Activated CD4-positive, alpha-beta T cell treated with anti-CD3 and anti-CD28 coated beads for 1 hour (primary cell): Measurements from ENCODE around the gene TTC4.

Experiments
- DNase-seq: peaks from one replicate; pipeline ENCODE4 v3.0.0-alpha.2; 2020

Gene TTC4

GRCh38 chr1:54706419-54706818 is 9.2 kb upstream of the TTC4 start:
- DNase-seq: no peak

- no peak for DNase-seq
These were observed 7.3 kb upstream of the TTC4 start for GRCh38 chr1:54708385-54708784.

- no peak for DNase-seq
These were observed 5.9 kb upstream of the TTC4 start for GRCh38 chr1:54709547-54710292.

GRCh38 chr1:54710434-54710833 is 5.2 kb upstream of the TTC4 start:
- no peak for DNase-seq

- no peak for DNase-seq
These were observed 4.8 kb upstream of the TTC4 start for GRCh38 chr1:54710841-54711240.

GRCh38 chr1:54711536-54711935 is 4.1 kb upstream of the TTC4 start:
- DNase-seq: no peak

GRCh38 chr1:54714881-54715492 is 674 bp upstream of the TTC4 start:
- DNase-seq: no peak

GRCh38 chr1:54716299-54717047 is 812 bp downstream of the TTC4 start:
- no peak for DNase-seq

- DNase-seq: no peak
These were observed 6.1 kb downstream of the TTC4 start for GRCh38 chr1:54721719-54722118.

- no peak for DNase-seq
These were observed 8.3 kb downstream of the TTC4 start for GRCh38 chr1:54723985-54724384.

GRCh38 chr1:54724771-54725170 is 9.1 kb downstream of the TTC4 start:
- no peak for DNase-seq

GRCh38 chr1:54728027-54728426 is 12.4 kb downstream of the TTC4 start:
- no peak for DNase-seq

- no peak for DNase-seq
These were observed 21.0 kb downstream of the TTC4 start for GRCh38 chr1:54736685-54737084.

- no peak for DNase-seq
These were observed 22.6 kb downstream of the TTC4 start for GRCh38 chr1:54738244-54738643.

GRCh38 chr1:54741531-54741930 is 25.9 kb downstream of the TTC4 start:
- DNase-seq: no peak

- DNase-seq: no peak
These were observed 26.6 kb downstream of the TTC4 start for GRCh38 chr1:54742282-54742681.

- no peak for DNase-seq
These were observed 28.0 kb downstream of the TTC4 start for GRCh38 chr1:54743416-54744226.

GRCh38 chr1:54744696-54745095 is 29.0 kb downstream of the TTC4 start:
- DNase-seq: no peak

GRCh38 chr1:54745274-54745673 is 29.6 kb downstream of the TTC4 start:
- no peak for DNase-seq

GRCh38 chr1:54745864-54746263 is 30.2 kb downstream of the TTC4 start:
- no peak for DNase-seq

GRCh38 chr1:54748094-54748835 is 32.6 kb downstream of the TTC4 start:
- DNase-seq: no peak

- DNase-seq: no peak
These were observed 34.9 kb downstream of the TTC4 start for GRCh38 chr1:54750596-54750995.
